ENCODE measurements around the gene POLR3C. TPM values are rescaled to one million over a fixed set of nuclear protein-coding genes. Genes with fewer than 3 reads are reported as not detected.

Gene POLR3C
- total RNA-seq, 1 experiment from 2014 or later: 33.4 TPM

- H3K4me1 ChIP-seq (ENCODE audit: low read length): peaks cover 7% of the 10 kb centered on the region
- H3K9me3 ChIP-seq (ENCODE audit: low read length): no peaks in the 10 kb centered on the region
- no peaks in the 10 kb centered on the region for H3K9me2 ChIP-seq (replicated peaks; ENCODE audit: insufficient read depth, low read length)
- H3K79me2 ChIP-seq (ENCODE audit: low read length): no peaks in the 10 kb centered on the region
- no peak for DNase-seq
- no peaks in the 10 kb centered on the region for H4K20me1 ChIP-seq (ENCODE audit: insufficient read depth, low read depth, low read length)
- H3K36me3 ChIP-seq (ENCODE audit: insufficient read depth, low read length): no peaks in the 10 kb centered on the region
- H2AFZ ChIP-seq (ENCODE audit: low read length): no peak overlapping the region
- H3K4me2 ChIP-seq (ENCODE audit: low read depth, low read length, poor library complexity, severe bottlenecking): no peak overlapping the region
- H3K27ac ChIP-seq (ENCODE audit: low read length): no peak overlapping the region
- no peak overlapping the region for H3K9ac ChIP-seq (ENCODE audit: low read length)
- no peaks in the 10 kb centered on the region for H3K27me3 ChIP-seq (ENCODE audit: low read length)
- no peak overlapping the region for H3K4me3 ChIP-seq (ENCODE audit: low read length)
Measured at GRCh38 chr1:145868232-145868631, 44.2 kb downstream of the POLR3C start.

- Histone ChIP-seq H3K79me2 (ENCODE audit: low read length) (no peaks in the 10 kb centered on the region), H3K9ac (ENCODE audit: low read length) (peak overlapping the region; percentile 66), H4K20me1 (ENCODE audit: insufficient read depth, low read depth, low read length) (no peaks in the 10 kb centered on the region), H3K27me3 (ENCODE audit: low read length) (no peaks in the 10 kb centered on the region), H3K9me3 (ENCODE audit: low read length) (no peaks in the 10 kb centered on the region), H3K4me1 (ENCODE audit: low read length) (peaks cover 7% of the 10 kb centered on the region), H2AFZ (ENCODE audit: low read length) (peak overlapping the region; percentile 94), H3K4me3 (ENCODE audit: low read length) (peak overlapping the region; percentile 59; the same call in 1 of the 2 replicates), H3K9me2 (replicated peaks; ENCODE audit: insufficient read depth, low read length) (no peaks in the 10 kb centered on the region), H3K36me3 (ENCODE audit: insufficient read depth, low read length) (no peaks in the 10 kb centered on the region), H3K27ac (ENCODE audit: low read length) (no peak overlapping the region), H3K4me2 (ENCODE audit: low read depth, low read length, poor library complexity, severe bottlenecking) (peak overlapping the region; percentile 76)
- DNase-seq: no peak
Measured at GRCh38 chr1:145871994-145872924, 48.3 kb downstream of the POLR3C start.

- H3K27me3 ChIP-seq (ENCODE audit: low read length): no peaks in the 10 kb centered on the region
- no peak overlapping the region for H3K4me3 ChIP-seq (ENCODE audit: low read length)
- no peak overlapping the region for H3K9ac ChIP-seq (ENCODE audit: low read length)
- no peaks in the 10 kb centered on the region for H3K36me3 ChIP-seq (ENCODE audit: insufficient read depth, low read length)
- H3K4me1 ChIP-seq (ENCODE audit: low read length): peaks cover 7% of the 10 kb centered on the region
- no peak overlapping the region for H2AFZ ChIP-seq (ENCODE audit: low read length)
- no peaks in the 10 kb centered on the region for H3K9me2 ChIP-seq (replicated peaks; ENCODE audit: insufficient read depth, low read length)
- no peak overlapping the region for H3K27ac ChIP-seq (ENCODE audit: low read length)
- H3K4me2 ChIP-seq (ENCODE audit: low read depth, low read length, poor library complexity, severe bottlenecking): no peak overlapping the region
- H4K20me1 ChIP-seq (ENCODE audit: insufficient read depth, low read depth, low read length): no peaks in the 10 kb centered on the region
- no peak for DNase-seq
- H3K79me2 ChIP-seq (ENCODE audit: low read length): no peaks in the 10 kb centered on the region
- H3K9me3 ChIP-seq (ENCODE audit: low read length): no peaks in the 10 kb centered on the region
Measured at GRCh38 chr1:145874646-145875045, 50.6 kb downstream of the POLR3C start.

GRCh38 chr1:145877923-145878486, 54.0 kb downstream of the POLR3C start:
- DNase-seq: no peak
- H3K27ac ChIP-seq (ENCODE audit: low read length): no peak overlapping the region
- H3K27me3 ChIP-seq (ENCODE audit: low read length): no peaks in the 10 kb centered on the region
- H3K9me2 ChIP-seq (replicated peaks; ENCODE audit: insufficient read depth, low read length): no peaks in the 10 kb centered on the region
- no peaks in the 10 kb centered on the region for H3K9me3 ChIP-seq (ENCODE audit: low read length)
- no peak overlapping the region for H3K9ac ChIP-seq (ENCODE audit: low read length)
- H3K79me2 ChIP-seq (ENCODE audit: low read length): no peaks in the 10 kb centered on the region
- no peaks in the 10 kb centered on the region for H3K36me3 ChIP-seq (ENCODE audit: insufficient read depth, low read length)
- no peak overlapping the region for H3K4me3 ChIP-seq (ENCODE audit: low read length)
- no peaks in the 10 kb centered on the region for H3K4me1 ChIP-seq (ENCODE audit: low read length)
- H2AFZ ChIP-seq (ENCODE audit: low read length): no peak overlapping the region
- no peak overlapping the region for H3K4me2 ChIP-seq (ENCODE audit: low read depth, low read length, poor library complexity, severe bottlenecking)
- no peaks in the 10 kb centered on the region for H4K20me1 ChIP-seq (ENCODE audit: insufficient read depth, low read depth, low read length)

- H4K20me1 ChIP-seq (ENCODE audit: insufficient read depth, low read depth, low read length): no peaks in the 10 kb centered on the region
- H3K4me3 ChIP-seq (ENCODE audit: low read length): no peak overlapping the region
- no peak overlapping the region for H3K4me2 ChIP-seq (ENCODE audit: low read depth, low read length, poor library complexity, severe bottlenecking)
- H3K79me2 ChIP-seq (ENCODE audit: low read length): no peaks in the 10 kb centered on the region
- H3K36me3 ChIP-seq (ENCODE audit: insufficient read depth, low read length): no peaks in the 10 kb centered on the region
- no peaks in the 10 kb centered on the region for H3K4me1 ChIP-seq (ENCODE audit: low read length)
- no peak overlapping the region for H2AFZ ChIP-seq (ENCODE audit: low read length)
- H3K9ac ChIP-seq (ENCODE audit: low read length): no peak overlapping the region
- H3K27me3 ChIP-seq (ENCODE audit: low read length): no peaks in the 10 kb centered on the region
- no peak overlapping the region for H3K27ac ChIP-seq (ENCODE audit: low read length)
- no peak for DNase-seq
- H3K9me2 ChIP-seq (replicated peaks; ENCODE audit: insufficient read depth, low read length): no peaks in the 10 kb centered on the region
- no peaks in the 10 kb centered on the region for H3K9me3 ChIP-seq (ENCODE audit: low read length)
Measured at GRCh38 chr1:145878724-145879123, 54.7 kb downstream of the POLR3C start.

GRCh38 chr1:145879775-145880174, 55.8 kb downstream of the POLR3C start:
- no peaks in the 10 kb centered on the region for H4K20me1 ChIP-seq (ENCODE audit: insufficient read depth, low read depth, low read length)
- H3K9me2 ChIP-seq (replicated peaks; ENCODE audit: insufficient read depth, low read length): no peaks in the 10 kb centered on the region
- no peaks in the 10 kb centered on the region for H3K9me3 ChIP-seq (ENCODE audit: low read length)
- no peaks in the 10 kb centered on the region for H3K4me1 ChIP-seq (ENCODE audit: low read length)
- no peak overlapping the region for H3K27ac ChIP-seq (ENCODE audit: low read length)
- no peak for DNase-seq
- H3K79me2 ChIP-seq (ENCODE audit: low read length): no peaks in the 10 kb centered on the region
- no peak overlapping the region for H3K4me3 ChIP-seq (ENCODE audit: low read length)
- no peak overlapping the region for H3K9ac ChIP-seq (ENCODE audit: low read length)
- H3K4me2 ChIP-seq (ENCODE audit: low read depth, low read length, poor library complexity, severe bottlenecking): no peak overlapping the region
- H3K27me3 ChIP-seq (ENCODE audit: low read length): no peaks in the 10 kb centered on the region
- H2AFZ ChIP-seq (ENCODE audit: low read length): no peak overlapping the region
- no peaks in the 10 kb centered on the region for H3K36me3 ChIP-seq (ENCODE audit: insufficient read depth, low read length)

- Histone ChIP-seq H3K9me2 (replicated peaks; ENCODE audit: insufficient read depth, low read length) (no peaks in the 10 kb centered on the region), H3K36me3 (ENCODE audit: insufficient read depth, low read length) (no peaks in the 10 kb centered on the region), H2AFZ (ENCODE audit: low read length) (no peak overlapping the region), H3K4me2 (ENCODE audit: low read depth, low read length, poor library complexity, severe bottlenecking) (no peak overlapping the region), H3K27me3 (ENCODE audit: low read length) (no peaks in the 10 kb centered on the region), H3K9ac (ENCODE audit: low read length) (no peak overlapping the region), H3K4me1 (ENCODE audit: low read length) (peaks cover 16% of the 10 kb centered on the region), H3K4me3 (ENCODE audit: low read length) (no peak overlapping the region), H3K27ac (ENCODE audit: low read length) (no peak overlapping the region), H4K20me1 (ENCODE audit: insufficient read depth, low read depth, low read length) (no peaks in the 10 kb centered on the region), H3K79me2 (ENCODE audit: low read length) (no peaks in the 10 kb centered on the region), H3K9me3 (ENCODE audit: low read length) (no peaks in the 10 kb centered on the region)
- no peak for DNase-seq
Measured at GRCh38 chr1:145884675-145885074, 60.7 kb downstream of the POLR3C start.

- Histone ChIP-seq H3K27me3 (ENCODE audit: low read length) (no peaks in the 10 kb centered on the region), H3K4me1 (ENCODE audit: low read length) (peaks cover 16% of the 10 kb centered on the region), H3K9me2 (replicated peaks; ENCODE audit: insufficient read depth, low read length) (no peaks in the 10 kb centered on the region), H2AFZ (ENCODE audit: low read length) (peak within 1 kb of the TSS; percentile 92), H3K9me3 (ENCODE audit: low read length) (no peaks in the 10 kb centered on the region), H3K4me3 (ENCODE audit: low read length) (peak within 1 kb of the TSS; percentile 76), H3K27ac (ENCODE audit: low read length) (no peak within 1 kb of the TSS), H3K36me3 (ENCODE audit: insufficient read depth, low read length) (no peaks in the 10 kb centered on the region), H3K79me2 (ENCODE audit: low read length) (no peaks in the 10 kb centered on the region), H4K20me1 (ENCODE audit: insufficient read depth, low read depth, low read length) (no peaks in the 10 kb centered on the region), H3K9ac (ENCODE audit: low read length) (peak within 1 kb of the TSS; percentile 39; the same call in 1 of the 2 replicates), H3K4me2 (ENCODE audit: low read depth, low read length, poor library complexity, severe bottlenecking) (peak within 1 kb of the TSS; percentile 68)
- peak; percentile 93 for DNase-seq
Measured at GRCh38 chr1:145885738-145886287, 61.8 kb downstream of the POLR3C start, which contains the start of gene ANKRD35. Gene ANKRD35, minus strand, starts transcription at chr1:145885866. Its CDS starts 108 bp downstream, at chr1:145885758.
